CD4-positive, alpha-beta T cell treated with Interleukin-15 for 1 hour (primary cell): ENCODE results near the gene IGFALS.
"Not testable (repeated sequence)": the region's sequence is repeated elsewhere in the genome, so short reads cannot be mapped to it uniquely, and the experiment has no call there.

Source experiments
- DNase-seq: peaks from one replicate; pipeline ENCODE4 v3.0.0-alpha.2; 2020

Gene IGFALS

GRCh38 chr16:1817716-1818115 lies 24.2 kb upstream of the IGFALS start:
- no peak for DNase-seq

- DNase-seq = no peak
Observed at GRCh38 chr16:1817276-1817589, 23.7 kb upstream of the IGFALS start.

- DNase-seq = no peak
Observed at GRCh38 chr16:1816396-1817275, 23.1 kb upstream of the IGFALS start.

- no peak for DNase-seq
Observed at GRCh38 chr16:1815461-1815860, 22.0 kb upstream of the IGFALS start.

GRCh38 chr16:1812732-1813163 lies 19.2 kb upstream of the IGFALS start:
- peak; percentile 52 for DNase-seq

GRCh38 chr16:1810536-1810935 lies 17.0 kb upstream of the IGFALS start:
- DNase-seq = no peak

- no peak for DNase-seq
Observed at GRCh38 chr16:1810106-1810505, 16.6 kb upstream of the IGFALS start.

- no peak for DNase-seq
Observed at GRCh38 chr16:1809281-1809801, 15.8 kb upstream of the IGFALS start.

- no peak for DNase-seq
Observed at GRCh38 chr16:1808691-1809090, 15.2 kb upstream of the IGFALS start.

- DNase-seq = no peak
Observed at GRCh38 chr16:1807626-1808025, 14.1 kb upstream of the IGFALS start.

GRCh38 chr16:1800701-1801100 lies 7.2 kb upstream of the IGFALS start:
- no peak for DNase-seq

GRCh38 chr16:1799263-1799662 lies 5.8 kb upstream of the IGFALS start:
- not testable (repeated sequence) for DNase-seq

GRCh38 chr16:1794908-1795666 lies 1.6 kb upstream of the IGFALS start:
- no peak for DNase-seq

GRCh38 chr16:1794221-1794871 lies 841 bp upstream of the IGFALS start:
- DNase-seq = no peak

- DNase-seq = no peak
Observed at GRCh38 chr16:1792836-1793577, 498 bp downstream of the IGFALS start.

GRCh38 chr16:1791943-1792812 lies 1.3 kb downstream of the IGFALS start:
- no peak for DNase-seq

GRCh38 chr16:1791256-1791942 lies 2.1 kb downstream of the IGFALS start:
- DNase-seq = no peak

GRCh38 chr16:1790611-1791255 lies 2.8 kb downstream of the IGFALS start:
- DNase-seq = no peak

GRCh38 chr16:1790261-1790610 lies 3.3 kb downstream of the IGFALS start:
- no peak for DNase-seq

- DNase-seq = no peak
Observed at GRCh38 chr16:1789643-1790045, 3.9 kb downstream of the IGFALS start.

- no peak for DNase-seq
Observed at GRCh38 chr16:1788708-1789100, 4.8 kb downstream of the IGFALS start.
